ENCODE data around the gene ESYT2. TPM values are rescaled to one million over a fixed set of nuclear protein-coding genes. Genes with fewer than 3 reads are reported as not detected.

ESYT2 gene
- polyA plus RNA-seq, 1 of the 3 experiments (the other 2 are of a cell fraction) = 34.2 TPM

- no peak for DNase-seq
- Histone ChIP-seq H3K9me3 (no peaks in the 10 kb centered on the region), H3K9ac (no peak overlapping the region), H3K9me2 (no peaks in the 10 kb centered on the region), H3K4me2 (no peak overlapping the region), H3K4me3 (ENCODE audit: low read depth in 2 of 2, low read length in 1 of 2) (no peak overlapping the region), H3F3A (replicated peaks; ENCODE audit: insufficient read depth) (peaks cover 6% of the 10 kb centered on the region), H3K36me3 (replicated peaks in 1 of 2; ENCODE audit: control insufficient read depth in 1 of 2, insufficient read depth in 2 of 2, low read length in 1 of 2) (peaks cover 49 to 65% of the 10 kb centered on the region in 2 experiments), H4K20me1 (ENCODE audit: insufficient read depth) (no peaks in the 10 kb centered on the region), H2AFZ (ENCODE audit: low read depth) (no peak overlapping the region), H3K79me2 (ENCODE audit: insufficient read depth) (peaks cover 7% of the 10 kb centered on the region; the same call in 1 of the 2 replicates), H3K27me3 (ENCODE audit: insufficient read depth) (no peaks in the 10 kb centered on the region), H3K4me1 (ENCODE audit: control insufficient read depth in 1 of 2, insufficient read depth in 2 of 2, low read depth in 1 of 2, low read length in 1 of 2) (peaks cover 9 to 19% of the 10 kb centered on the region in 2 experiments; a peak in 3 of 4 replicates), H3K27ac (ENCODE audit: low read depth in 2 of 2, low read length in 1 of 2) (no peak overlapping the region; a peak in 1 of 4 replicates)
- TF ChIP-seq FOXM1 (IDR thresholded peaks at IDR 0.05; ENCODE audit: low read depth) (no peak), NFIC (IDR thresholded peaks at IDR 0.05; ENCODE audit: borderline replicate concordance) (peak; percentile 33; the same call in 1 of the 2 replicates), MAX (IDR thresholded peaks at IDR 0.05; ENCODE audit: low read depth) (0 out of 2 replicates have a peak, but pooled peaks have one; percentile 61), JUND (IDR thresholded peaks at IDR 0.05) (no peak), REST (IDR thresholded peaks at IDR 0.05; ENCODE audit: low read depth, low read length) (no peak)
- ChIA-PET POLR2A (no interaction called here), CTCF (interaction anchor here (1.2 to 2.1 kb wide), 2 partner anchors 190 to 292 kb away, joined by 3 to 7 read pairs; no protein-coding TSS in a partner anchor)
- WGBS (ENCODE audit: low lambda C conversion rate) = 94% methylated on average over 4 of the region's 4 CpGs
Measured at GRCh38 chr7:158685693-158686092, 143.6 kb downstream of the ESYT2 start.

DNA sequence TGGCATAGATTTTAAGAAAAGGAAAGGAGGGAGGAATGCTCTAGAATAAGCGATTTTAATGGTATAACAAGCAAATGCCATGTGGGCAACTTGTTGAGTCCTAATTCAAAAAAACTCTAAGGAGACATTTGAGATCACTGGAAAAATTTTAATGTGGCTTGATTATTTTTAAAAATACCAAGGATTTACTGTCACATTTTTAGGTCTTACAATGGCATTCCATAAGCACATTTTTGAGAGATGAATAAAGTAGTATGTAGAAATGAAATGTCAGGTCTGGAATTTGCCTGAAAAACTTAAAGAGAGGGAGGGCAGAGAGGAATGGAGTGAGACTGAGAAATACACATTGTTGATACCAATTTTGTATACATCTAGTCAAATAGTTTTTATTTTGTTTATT is 145.0 kb downstream of the ESYT2 start:
- H3K4me1 ChIP-seq (ENCODE audit: control insufficient read depth in 1 of 2, insufficient read depth in 2 of 2, low read depth in 1 of 2, low read length in 1 of 2) = peaks cover 12 to 19% of the 10 kb centered on the region in 2 experiments; a peak in 3 of 4 replicates
- peak overlapping the region; percentile 12 to 29; a peak in 3 of 4 replicates for H3K27ac ChIP-seq (ENCODE audit: low read depth in 2 of 2, low read length in 1 of 2)
- no peak overlapping the region for H3K4me3 ChIP-seq (ENCODE audit: low read depth in 2 of 2, low read length in 1 of 2)
- H3K4me2 ChIP-seq = peak overlapping the region; percentile 34
- CTCF ChIA-PET = no interaction called here
- POLR2A ChIA-PET = no interaction called here
- WGBS (ENCODE audit: low lambda C conversion rate) = 87% methylated on average over 1 of the region's 1 CpG
- H2AFZ ChIP-seq (ENCODE audit: low read depth) = no peak overlapping the region
- H4K20me1 ChIP-seq (ENCODE audit: insufficient read depth) = no peaks in the 10 kb centered on the region
- H3K9me3 ChIP-seq = no peaks in the 10 kb centered on the region
- peaks cover 7% of the 10 kb centered on the region; the same call in 1 of the 2 replicates for H3K79me2 ChIP-seq (ENCODE audit: insufficient read depth)
- no peaks in the 10 kb centered on the region for H3K27me3 ChIP-seq (ENCODE audit: insufficient read depth)
- DNase-seq = no peak
- H3K36me3 ChIP-seq (replicated peaks in 1 of 2; ENCODE audit: control insufficient read depth in 1 of 2, insufficient read depth in 2 of 2, low read length in 1 of 2) = peaks cover 41 to 68% of the 10 kb centered on the region in 2 experiments
- no peaks in the 10 kb centered on the region for H3K9me2 ChIP-seq
- H3F3A ChIP-seq (replicated peaks; ENCODE audit: insufficient read depth) = peaks cover 6% of the 10 kb centered on the region
- no peak overlapping the region for H3K9ac ChIP-seq
- TF ChIP-seq, protein P1, sequence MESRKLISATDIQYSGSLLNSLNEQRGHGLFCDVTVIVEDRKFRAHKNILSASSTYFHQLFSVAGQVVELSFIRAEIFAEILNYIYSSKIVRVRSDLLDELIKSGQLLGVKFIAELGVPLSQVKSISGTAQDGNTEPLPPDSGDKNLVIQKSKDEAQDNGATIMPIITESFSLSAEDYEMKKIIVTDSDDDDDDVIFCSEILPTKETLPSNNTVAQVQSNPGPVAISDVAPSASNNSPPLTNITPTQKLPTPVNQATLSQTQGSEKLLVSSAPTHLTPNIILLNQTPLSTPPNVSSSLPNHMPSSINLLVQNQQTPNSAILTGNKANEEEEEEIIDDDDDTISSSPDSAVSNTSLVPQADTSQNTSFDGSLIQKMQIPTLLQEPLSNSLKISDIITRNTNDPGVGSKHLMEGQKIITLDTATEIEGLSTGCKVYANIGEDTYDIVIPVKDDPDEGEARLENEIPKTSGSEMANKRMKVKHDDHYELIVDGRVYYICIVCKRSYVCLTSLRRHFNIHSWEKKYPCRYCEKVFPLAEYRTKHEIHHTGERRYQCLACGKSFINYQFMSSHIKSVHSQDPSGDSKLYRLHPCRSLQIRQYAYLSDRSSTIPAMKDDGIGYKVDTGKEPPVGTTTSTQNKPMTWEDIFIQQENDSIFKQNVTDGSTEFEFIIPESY (IDR thresholded peaks at IDR 0.05; ENCODE audit: borderline replicate concordance, low read depth) = no peak
- TF ChIP-seq CTCF (IDR thresholded peaks at IDR 0.05) (no peak), REST (IDR thresholded peaks at IDR 0.05; ENCODE audit: low read depth, low read length) (no peak), JUND (IDR thresholded peaks at IDR 0.05) (peak; percentile 28; the same call in 1 of the 2 replicates), EP300 (IDR thresholded peaks at IDR 0.05; ENCODE audit: borderline replicate concordance in 1 of 2, low read depth in 1 of 2, low read length in 1 of 2) (0 out of 4 replicates have a peak, but pooled peaks of 1 of the 2 experiments have one; percentile 36), GABPA (IDR thresholded peaks at IDR 0.05; ENCODE audit: low read depth) (no peak), RCOR1 (IDR thresholded peaks at IDR 0.05; ENCODE audit: low read length) (no peak), TEAD4 (IDR thresholded peaks at IDR 0.05; ENCODE audit: borderline replicate concordance, insufficient read depth) (peak; percentile 64; the same call in 1 of the 2 replicates), PBX3 (IDR thresholded peaks at IDR 0.05) (peak; percentile 39; the same call in 1 of the 2 replicates), TCF12 (IDR thresholded peaks at IDR 0.05) (peak; percentile 44)

All from SK-N-SH (cell line).